A549 (cell line): ENCODE results near the gene PTCD1. TPM values are rescaled to one million over a fixed set of nuclear protein-coding genes. Genes with fewer than 3 reads are reported as not detected.

Source experiments
- ATAC-seq, 2 experiments: fragments of 200-7000 bp in 1 of 2; fragments of >200 bp in 1 of 2; cut with Nextera tagmentation in 1 of 2; cut with Tn5 transposase in 1 of 2; 3 replicates each; pipeline versions ENCODE4 v1.8.0 to v1.9.1; 2018 to 2020; ENCODE audit warnings: mild to moderate bottlenecking in 1 of 2, moderate library complexity in 1 of 2
- CTCF ChIA-PET: fragments of 300-600 bp; sonication (Branson Sonifier 250); formaldehyde crosslinking; extraction: SDS; loops from one replicate; lab custom pipeline; 2021; ENCODE audit warnings: antibody characterized with exemption, inconsistent platforms; lab: Yijun Ruan, JAX
- POLR2A ChIA-PET: fragments of 350-600 bp; formaldehyde crosslinking; extraction: SDS; loops from one replicate; lab custom pipeline; 2021; ENCODE audit warnings: antibody characterized with exemption, inconsistent platforms; lab: Yijun Ruan, JAX
- DNase-seq, 2 experiments: peaks; one replicate each; pipeline versions ENCODE4 v3.0.0 to v3.0.0-alpha.2; 2011 to 2016; ENCODE audit warnings: low read depth in 1 of 2, low spot score in 1 of 2
- FAIRE-seq: peaks from 2 replicates; lab custom pipeline; 2011; peaks lifted over from hg19 to GRCh38; lab: Jason Lieb, UNC
- H3K27ac ChIP-seq, 2 experiments: fragments of >200 bp; sonication (Bioruptor Twin); formaldehyde crosslinking; 3 replicates each; pipeline ENCODE4 v1.5.1; 2016 to 2017
- H3K4me1 ChIP-seq: fragments of >200 bp; sonication (Bioruptor Twin); formaldehyde crosslinking; 3 replicates; pipeline ENCODE4 v1.6.1; 2016
- H3K4me2 ChIP-seq: fragments of >200 bp; sonication (Bioruptor Twin); formaldehyde crosslinking; 3 replicates; pipeline ENCODE4 v1.6.1; 2016
- H3K4me3 ChIP-seq: fragments of >200 bp; sonication (Bioruptor Twin); formaldehyde crosslinking; 3 replicates; pipeline ENCODE4 v1.5.1; 2016
- H3K9me3 ChIP-seq: fragments of >200 bp; sonication (Bioruptor Twin); formaldehyde crosslinking; 3 replicates; pipeline ENCODE4 v1.6.1; 2016
- CBX8 ChIP-seq: fragments of 200-600 bp; sonication (generic); IDR thresholded peaks from 2 replicates; pipeline ENCODE4 v1.6.1; 2016
- FOXS1 ChIP-seq: fragments of 250-450 bp; sonication (Bioruptor Pico); IDR thresholded peaks from 2 replicates; pipeline ENCODE4 v1.5.0; 2020; ENCODE audit warnings: mild to moderate bottlenecking, moderate library complexity
- GATA3 ChIP-seq: IDR thresholded peaks from 2 replicates; pipeline ENCODE4 v1.6.1; 2012; ENCODE audit warnings: borderline replicate concordance
- HEYL ChIP-seq: fragments of 250-450 bp; sonication (Bioruptor Pico); IDR thresholded peaks from 2 replicates; pipeline ENCODE4 v1.8.0; 2021; ENCODE audit warnings: mild to moderate bottlenecking, moderate library complexity
- HOXA7 ChIP-seq: fragments of 250-450 bp; sonication (Bioruptor Pico); IDR thresholded peaks from 2 replicates; pipeline ENCODE4 v1.5.0; 2020; ENCODE audit warnings: mild to moderate bottlenecking, moderate library complexity
- HOXB13 ChIP-seq: fragments of 250-450 bp; sonication (Bioruptor Pico); IDR thresholded peaks from 2 replicates; pipeline ENCODE4 v1.5.0; 2020; ENCODE audit warnings: low read depth, mild to moderate bottlenecking, moderate library complexity
- HOXB5 ChIP-seq: fragments of 250-450 bp; sonication (Bioruptor Pico); IDR thresholded peaks from 2 replicates; pipeline ENCODE4 v1.5.0; 2020; ENCODE audit warnings: mild to moderate bottlenecking, moderate library complexity
- JUNB ChIP-seq: fragments of >200 bp; sonication (Bioruptor Twin); formaldehyde crosslinking; IDR thresholded peaks from 2 replicates; pipeline ENCODE4 v1.6.1; 2016
- KDM5A ChIP-seq: fragments of 200-600 bp; sonication (generic); IDR thresholded peaks from 2 replicates; pipeline ENCODE4 v1.6.1; 2016; ENCODE audit warnings: antibody characterized with exemption, mild to moderate bottlenecking
- MAX ChIP-seq: IDR thresholded peaks from 2 replicates; pipeline ENCODE4 v1.6.1; 2012
- NPAS2 ChIP-seq: fragments of 250-450 bp; sonication (Bioruptor Pico); IDR thresholded peaks from 2 replicates; pipeline ENCODE4 v1.8.0; 2022; ENCODE audit warnings: mild to moderate bottlenecking, moderate library complexity, borderline replicate concordance
- POLR2AphosphoS2 ChIP-seq: conservative IDR thresholded peaks from 2 replicates; pipeline ENCODE4 v1.6.1; 2012; ENCODE audit warnings: low read length, improper control_type of control experiment, inconsistent platforms
- RNF2 ChIP-seq: fragments of 200-600 bp; sonication (generic); IDR thresholded peaks from 2 replicates; pipeline ENCODE4 v1.6.1; 2016; ENCODE audit warnings: low read depth, mild to moderate bottlenecking, antibody characterized with exemption, moderate library complexity, borderline replicate concordance
- SMC3 ChIP-seq: fragments of >200 bp; sonication (Bioruptor Twin); formaldehyde crosslinking; IDR thresholded peaks from 3 replicates; pipeline ENCODE4 v1.6.1; 2018; ENCODE audit warnings: inconsistent platforms
- TFCP2L1 ChIP-seq: fragments of 250-450 bp; sonication (Bioruptor Pico); IDR thresholded peaks from 2 replicates; pipeline ENCODE4 v1.5.0; 2021; ENCODE audit warnings: mild to moderate bottlenecking
- ZSCAN20 ChIP-seq: fragments of 250-450 bp; sonication (Bioruptor Pico); IDR thresholded peaks from 2 replicates; pipeline ENCODE4 v1.8.0; 2022; ENCODE audit warnings: mild to moderate bottlenecking, moderate library complexity
- WGBS: methylation state at CpG from one replicate; pipeline ENCODE4 v1.1.6; 2017; ENCODE audit errors: missing lambda C conversion rate; 5-methylcytosine and 5-hydroxymethylcytosine counted together
- polyA plus RNA-seq, 4 experiments: library from polyadenylated mRNA; depleted of rRNA in 3 of 4; stranded (reverse); fragments of >200 nt; fragmentation: RNase III in 1 of 4; extraction: RNeasy Plus Mini Kit Qiagen cat#74134 plus additional on column Dnase treatment in 1 of 4; gene quantifications; 2 replicates in 3 of 4; 3 replicates in 1 of 4; pipeline ENCODE4 v1.2.3, GENCODE V29; 2011 to 2017
- TF ChIP-seq, protein P1 (sequence below): fragments of 150-350 bp; IDR thresholded peaks from 2 replicates; pipeline ENCODE4 v1.6.1; 2014; ENCODE audit warnings: low read depth, mild to moderate bottlenecking, low read length
- TF ChIP-seq, protein P2 (sequence below): fragments of 200-600 bp; sonication (generic); IDR thresholded peaks from 2 replicates; pipeline ENCODE4 v1.6.1; 2016; ENCODE audit warnings: antibody characterized with exemption, mild to moderate bottlenecking, moderate library complexity
- TF ChIP-seq, protein P3 (sequence below): IDR thresholded peaks from 2 replicates; pipeline ENCODE4 v1.6.1; 2012; ENCODE audit warnings: low read depth, borderline replicate concordance
- TF ChIP-seq, protein P4 (sequence below): IDR thresholded peaks from 2 replicates; pipeline ENCODE4 v1.6.1; 2012

The PTCD1 gene
- polyA plus RNA-seq, 2 of the 4 experiments (the other 2 are of a cell fraction), result 3.9 to 5.4 TPM

DNA sequence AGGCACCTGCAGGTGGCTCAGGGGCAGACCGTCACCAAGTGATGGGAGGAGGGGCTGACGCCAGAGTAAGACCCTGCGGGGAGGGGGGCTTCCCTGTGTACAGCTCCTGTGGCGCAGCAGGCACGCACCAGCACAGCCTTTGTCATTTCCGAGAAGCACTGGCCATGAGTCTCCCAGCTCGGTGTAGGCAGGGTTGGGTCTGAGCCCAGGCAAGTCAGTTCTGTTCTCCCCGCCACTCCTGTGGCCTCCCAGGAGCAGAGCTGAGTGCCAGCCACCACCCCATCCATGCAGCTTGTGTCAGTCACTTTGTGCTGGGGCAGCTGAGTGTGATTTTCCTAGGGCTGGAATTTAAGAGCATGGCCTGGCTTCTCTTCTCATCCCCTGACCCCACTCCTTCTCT, 13.3 kb upstream of the PTCD1 start:
- no peaks in the 10 kb centered on the region for H3K9me3 ChIP-seq
- H3K4me3 ChIP-seq, result no peak overlapping the region
- DNase-seq (no peak), ATAC-seq (no peak), FAIRE-seq (no peak)
- no peaks in the 10 kb centered on the region for H3K4me1 ChIP-seq
- ChIA-PET CTCF (interaction anchor here (4.6 kb wide), 1 partner anchor 13 kb away, joined by 24 read pairs; the partner anchor contains the start of genes CPSF4 and PTCD1), POLR2A (no interaction called here)
- no peak overlapping the region for H3K27ac ChIP-seq
- TF ChIP-seq SMC3 (no peak), KDM5A (no peak)
- 97% methylated on average over 6 of the region's 8 CpGs for WGBS
- H3K4me2 ChIP-seq, result no peak overlapping the region

DNA sequence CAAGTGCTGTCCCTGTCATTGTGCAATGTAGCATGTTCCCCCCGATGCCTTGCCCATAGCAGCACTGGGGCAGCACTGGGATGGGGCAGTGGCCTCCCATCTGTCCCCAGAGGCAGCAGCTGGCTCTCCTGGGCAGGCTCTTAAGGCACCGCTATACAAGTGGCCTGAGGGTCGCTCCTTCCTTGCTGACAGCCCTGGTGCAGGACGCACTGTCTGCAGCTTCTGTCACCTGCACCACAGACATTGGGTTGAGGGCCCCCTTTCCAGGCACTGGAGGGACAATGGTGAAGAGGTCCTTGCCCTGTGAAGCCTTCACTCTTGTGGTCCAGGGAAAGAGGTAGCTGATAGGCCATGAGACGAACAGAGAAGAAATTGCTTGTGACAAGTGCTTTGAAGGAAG, 10.7 kb upstream of the PTCD1 start:
- CTCF ChIA-PET, result interaction anchor here (0.6 to 6.9 kb wide), 9 partner anchors 10 to 541 kb away, joined by 3 to 92 read pairs (median 3); partner anchors contain the start of genes ATP5MF, CPSF4, PTCD1 and ZSCAN25
- ATAC-seq, result no peak

GRCh38 chr7:99448855-99449254, 10.3 kb upstream of the PTCD1 start:
- WGBS, result 94% methylated on average over 10 of the region's 10 CpGs
- ATAC-seq, result no peak

More for the DNA sequence above, 10.7 kb upstream of the PTCD1 start:
- no peak overlapping the region for H3K4me2 ChIP-seq
- POLR2A ChIA-PET, result no interaction called here
- no peaks in the 10 kb centered on the region for H3K9me3 ChIP-seq
- 95% methylated on average over 5 of the region's 5 CpGs for WGBS
- FAIRE-seq (no peak), DNase-seq (no peak)
- no peak overlapping the region for H3K4me3 ChIP-seq
- no peaks in the 10 kb centered on the region for H3K4me1 ChIP-seq
- H3K27ac ChIP-seq, result no peak overlapping the region
- TF ChIP-seq HOXB5 (no peak), RNF2 (no peak), TFCP2L1 (CRISPR knock-in tag) (no peak), GATA3 (no peak), HEYL (CRISPR knock-in tag) (no peak), ZSCAN20 (CRISPR knock-in tag) (no peak)
- TF ChIP-seq, protein P1, sequence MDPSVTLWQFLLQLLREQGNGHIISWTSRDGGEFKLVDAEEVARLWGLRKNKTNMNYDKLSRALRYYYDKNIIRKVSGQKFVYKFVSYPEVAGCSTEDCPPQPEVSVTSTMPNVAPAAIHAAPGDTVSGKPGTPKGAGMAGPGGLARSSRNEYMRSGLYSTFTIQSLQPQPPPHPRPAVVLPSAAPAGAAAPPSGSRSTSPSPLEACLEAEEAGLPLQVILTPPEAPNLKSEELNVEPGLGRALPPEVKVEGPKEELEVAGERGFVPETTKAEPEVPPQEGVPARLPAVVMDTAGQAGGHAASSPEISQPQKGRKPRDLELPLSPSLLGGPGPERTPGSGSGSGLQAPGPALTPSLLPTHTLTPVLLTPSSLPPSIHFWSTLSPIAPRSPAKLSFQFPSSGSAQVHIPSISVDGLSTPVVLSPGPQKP, result no peak
- TF ChIP-seq, protein P2, sequence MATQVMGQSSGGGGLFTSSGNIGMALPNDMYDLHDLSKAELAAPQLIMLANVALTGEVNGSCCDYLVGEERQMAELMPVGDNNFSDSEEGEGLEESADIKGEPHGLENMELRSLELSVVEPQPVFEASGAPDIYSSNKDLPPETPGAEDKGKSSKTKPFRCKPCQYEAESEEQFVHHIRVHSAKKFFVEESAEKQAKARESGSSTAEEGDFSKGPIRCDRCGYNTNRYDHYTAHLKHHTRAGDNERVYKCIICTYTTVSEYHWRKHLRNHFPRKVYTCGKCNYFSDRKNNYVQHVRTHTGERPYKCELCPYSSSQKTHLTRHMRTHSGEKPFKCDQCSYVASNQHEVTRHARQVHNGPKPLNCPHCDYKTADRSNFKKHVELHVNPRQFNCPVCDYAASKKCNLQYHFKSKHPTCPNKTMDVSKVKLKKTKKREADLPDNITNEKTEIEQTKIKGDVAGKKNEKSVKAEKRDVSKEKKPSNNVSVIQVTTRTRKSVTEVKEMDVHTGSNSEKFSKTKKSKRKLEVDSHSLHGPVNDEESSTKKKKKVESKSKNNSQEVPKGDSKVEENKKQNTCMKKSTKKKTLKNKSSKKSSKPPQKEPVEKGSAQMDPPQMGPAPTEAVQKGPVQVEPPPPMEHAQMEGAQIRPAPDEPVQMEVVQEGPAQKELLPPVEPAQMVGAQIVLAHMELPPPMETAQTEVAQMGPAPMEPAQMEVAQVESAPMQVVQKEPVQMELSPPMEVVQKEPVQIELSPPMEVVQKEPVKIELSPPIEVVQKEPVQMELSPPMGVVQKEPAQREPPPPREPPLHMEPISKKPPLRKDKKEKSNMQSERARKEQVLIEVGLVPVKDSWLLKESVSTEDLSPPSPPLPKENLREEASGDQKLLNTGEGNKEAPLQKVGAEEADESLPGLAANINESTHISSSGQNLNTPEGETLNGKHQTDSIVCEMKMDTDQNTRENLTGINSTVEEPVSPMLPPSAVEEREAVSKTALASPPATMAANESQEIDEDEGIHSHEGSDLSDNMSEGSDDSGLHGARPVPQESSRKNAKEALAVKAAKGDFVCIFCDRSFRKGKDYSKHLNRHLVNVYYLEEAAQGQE, result no peak

More at GRCh38 chr7:99448855-99449254, 10.3 kb upstream of the PTCD1 start:
- no peaks in the 10 kb centered on the region for H3K4me1 ChIP-seq
- no peak for FAIRE-seq
- ChIA-PET POLR2A (no interaction called here), CTCF (interaction anchor here (0.6 to 6.9 kb wide), 9 partner anchors 10 to 168 kb away, joined by 3 to 92 read pairs (median 4); partner anchors contain the start of genes ATP5MF, CPSF4, PTCD1 and ZSCAN25)
- H3K4me2 ChIP-seq, result no peak overlapping the region
- no peak for DNase-seq
- no peak overlapping the region for H3K27ac ChIP-seq
- TF ChIP-seq HOXB13 (CRISPR knock-in tag) (no peak), POLR2AphosphoS2 (no peak), FOXS1 (no peak), JUNB (no peak), HOXA7 (CRISPR knock-in tag) (no peak), GATA3 (no peak), MAX (no peak), CBX8 (no peak), NPAS2 (CRISPR knock-in tag) (no peak), TFCP2L1 (CRISPR knock-in tag) (no peak)
- TF ChIP-seq, protein P3, sequence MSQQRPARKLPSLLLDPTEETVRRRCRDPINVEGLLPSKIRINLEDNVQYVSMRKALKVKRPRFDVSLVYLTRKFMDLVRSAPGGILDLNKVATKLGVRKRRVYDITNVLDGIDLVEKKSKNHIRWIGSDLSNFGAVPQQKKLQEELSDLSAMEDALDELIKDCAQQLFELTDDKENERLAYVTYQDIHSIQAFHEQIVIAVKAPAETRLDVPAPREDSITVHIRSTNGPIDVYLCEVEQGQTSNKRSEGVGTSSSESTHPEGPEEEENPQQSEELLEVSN, result no peak
- TF ChIP-seq, protein P4, sequence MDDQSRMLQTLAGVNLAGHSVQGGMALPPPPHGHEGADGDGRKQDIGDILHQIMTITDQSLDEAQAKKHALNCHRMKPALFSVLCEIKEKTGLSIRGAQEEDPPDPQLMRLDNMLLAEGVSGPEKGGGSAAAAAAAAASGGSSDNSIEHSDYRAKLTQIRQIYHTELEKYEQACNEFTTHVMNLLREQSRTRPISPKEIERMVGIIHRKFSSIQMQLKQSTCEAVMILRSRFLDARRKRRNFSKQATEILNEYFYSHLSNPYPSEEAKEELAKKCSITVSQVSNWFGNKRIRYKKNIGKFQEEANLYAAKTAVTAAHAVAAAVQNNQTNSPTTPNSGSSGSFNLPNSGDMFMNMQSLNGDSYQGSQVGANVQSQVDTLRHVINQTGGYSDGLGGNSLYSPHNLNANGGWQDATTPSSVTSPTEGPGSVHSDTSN, result no peak
- no peaks in the 10 kb centered on the region for H3K9me3 ChIP-seq
- no peak overlapping the region for H3K4me3 ChIP-seq
